ENCODE results near the gene TARBP1.

DNA sequence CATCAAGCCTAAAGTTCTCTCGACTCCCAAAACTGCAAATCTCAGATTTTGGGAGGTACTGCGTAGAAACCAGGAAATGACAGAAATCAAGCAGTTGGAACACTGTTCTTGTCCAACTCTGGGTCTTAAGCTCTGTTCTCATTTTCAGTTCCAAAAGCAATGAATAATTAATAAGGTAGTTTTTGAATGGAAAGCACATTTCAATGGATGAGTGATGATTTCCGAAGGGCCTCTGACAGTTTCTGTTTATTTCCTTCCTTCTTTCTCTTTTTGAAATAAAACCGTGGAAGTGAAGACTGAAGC lies 20.9 kb upstream of the TARBP1 start:
- TF ChIP-seq, protein P1, sequence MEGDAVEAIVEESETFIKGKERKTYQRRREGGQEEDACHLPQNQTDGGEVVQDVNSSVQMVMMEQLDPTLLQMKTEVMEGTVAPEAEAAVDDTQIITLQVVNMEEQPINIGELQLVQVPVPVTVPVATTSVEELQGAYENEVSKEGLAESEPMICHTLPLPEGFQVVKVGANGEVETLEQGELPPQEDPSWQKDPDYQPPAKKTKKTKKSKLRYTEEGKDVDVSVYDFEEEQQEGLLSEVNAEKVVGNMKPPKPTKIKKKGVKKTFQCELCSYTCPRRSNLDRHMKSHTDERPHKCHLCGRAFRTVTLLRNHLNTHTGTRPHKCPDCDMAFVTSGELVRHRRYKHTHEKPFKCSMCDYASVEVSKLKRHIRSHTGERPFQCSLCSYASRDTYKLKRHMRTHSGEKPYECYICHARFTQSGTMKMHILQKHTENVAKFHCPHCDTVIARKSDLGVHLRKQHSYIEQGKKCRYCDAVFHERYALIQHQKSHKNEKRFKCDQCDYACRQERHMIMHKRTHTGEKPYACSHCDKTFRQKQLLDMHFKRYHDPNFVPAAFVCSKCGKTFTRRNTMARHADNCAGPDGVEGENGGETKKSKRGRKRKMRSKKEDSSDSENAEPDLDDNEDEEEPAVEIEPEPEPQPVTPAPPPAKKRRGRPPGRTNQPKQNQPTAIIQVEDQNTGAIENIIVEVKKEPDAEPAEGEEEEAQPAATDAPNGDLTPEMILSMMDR (IDR thresholded peaks at IDR 0.05): no peak
- TF ChIP-seq POLR2AphosphoS5 (IDR thresholded peaks at IDR 0.05; ENCODE audit: insufficient read depth in 1 of 2, low read depth in 1 of 2): no peak

Measured in vagina (tissue), 2 donors.